Peyer's patch (tissue), 4 donors: ENCODE data around the gene ALG9.

Source experiments
- CTCF ChIP-seq, 6 experiments: fragments of 450-650 bp in 4 of 6; fragments of 200-600 bp in 2 of 6; sonication (generic) in 1 of 6; IDR thresholded peaks; one replicate each; pipeline ENCODE4 v1.5.1; 2017 to 2019; ENCODE audit warnings: antibody characterized with exemption in 6 of 6, mild to moderate bottlenecking in 3 of 6, moderate library complexity in 1 of 6
- POLR2A ChIP-seq, 2 donors: fragments of 450-650 bp; IDR thresholded peaks; one replicate each; pipeline ENCODE4 v1.5.1; 2017; ENCODE audit warnings: antibody characterized with exemption in 2 of 2, mild to moderate bottlenecking in 2 of 2, moderate library complexity in 2 of 2

DNA sequence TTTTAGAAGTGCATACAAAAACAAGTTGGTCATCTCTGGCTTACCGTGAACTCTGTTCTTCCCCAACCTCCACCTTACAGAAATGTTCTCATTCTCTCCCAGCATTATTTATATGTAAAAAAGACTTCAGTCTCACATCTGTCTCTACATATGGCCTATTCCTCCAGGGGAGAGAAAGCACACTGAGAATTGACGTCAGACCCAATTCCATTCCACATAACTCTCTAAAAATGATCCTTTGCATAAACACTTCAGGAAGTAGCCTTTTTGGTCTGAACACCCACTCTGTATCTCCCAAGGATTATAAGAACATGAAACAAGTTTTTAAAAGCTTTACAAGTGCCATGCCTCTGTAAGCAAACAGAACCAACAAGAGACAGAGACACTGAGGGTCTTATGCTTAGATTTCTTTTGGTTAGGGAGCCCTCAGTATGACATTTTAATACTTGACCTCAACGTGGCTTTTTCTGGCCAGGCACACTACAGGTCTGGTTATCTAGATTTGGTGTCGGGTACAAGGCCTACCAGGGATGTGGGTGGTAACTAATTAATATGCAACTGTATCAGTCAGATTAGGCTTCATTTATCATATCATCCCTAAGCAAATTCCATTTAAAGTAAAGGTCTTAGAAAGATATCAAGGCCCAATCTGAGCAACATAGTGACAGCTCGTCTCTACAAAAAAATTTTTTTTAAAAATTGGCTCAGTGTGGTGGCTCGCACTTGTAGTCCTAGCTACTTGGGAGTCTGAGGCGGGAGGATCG is 56.6 kb downstream of the ALG9 start:
- TF ChIP-seq POLR2A (IDR thresholded peaks at IDR 0.05) = no peak
- TF ChIP-seq CTCF (IDR thresholded peaks at IDR 0.05) = no peak
